ENCODE measurements around the gene RXRA.

- no peak for TF ChIP-seq CTCF (IDR thresholded peaks at IDR 0.05)
- no peak for TF ChIP-seq POLR2A (IDR thresholded peaks at IDR 0.05)
Observed at GRCh38 chr9:134472256-134472655, 146.0 kb downstream of the RXRA start.
